ENCODE data around the gene ZDHHC21. TPM values are rescaled to one million over a fixed set of nuclear protein-coding genes. Genes with fewer than 3 reads are reported as not detected.
A peak's percentile ranks its signal among the peaks of the same experiment; 100 is the strongest.

The ZDHHC21 gene
- total and polyA plus RNA-seq, 2 of the 8 experiments (the other 6 are each of a cell fraction or from before 2014, with no cell fraction given), result 1.9 to 6.0 TPM

- TF ChIP-seq NRF1 (IDR thresholded peaks at IDR 0.05; ENCODE audit: low read depth, low read length) (no peak), GTF2F1 (IDR thresholded peaks at IDR 0.05; ENCODE audit: borderline replicate concordance, low read depth, low read length) (no peak), TAF7 (optimal IDR thresholded peaks at IDR 0.05; ENCODE audit: borderline replicate concordance, low read depth, low read length) (no peak), KDM4A (IDR thresholded peaks at IDR 0.05; ENCODE audit: low read depth, low read length, severe bottlenecking) (no peak), CTBP2 (IDR thresholded peaks at IDR 0.05; ENCODE audit: borderline replicate concordance, insufficient read depth, insufficient read length, low read length) (no peak), BCL11A (IDR thresholded peaks at IDR 0.05; ENCODE audit: low read depth in 2 of 2, low read length in 2 of 2) (no peak), CHD1 (IDR thresholded peaks at IDR 0.05; ENCODE audit: low read depth, low read length) (no peak), RXRA (IDR thresholded peaks at IDR 0.05; ENCODE audit: insufficient read depth, low read depth, low read length) (no peak), JUND (IDR thresholded peaks at IDR 0.05; ENCODE audit: low read length) (peak; percentile 65; the same call in 1 of the 2 replicates), NANOG (IDR thresholded peaks at IDR 0.05; ENCODE audit: insufficient read depth, low read depth, low read length, poor library complexity, severe bottlenecking) (peak; percentile 92), RFX5 (IDR thresholded peaks at IDR 0.05; ENCODE audit: borderline replicate concordance, low read depth, low read length) (no peak), BACH1 (IDR thresholded peaks at IDR 0.05; ENCODE audit: low read length) (no peak), E2F6 (IDR thresholded peaks at IDR 0.05) (0 out of 2 replicates have a peak, but pooled peaks have one; percentile 35)
These were observed 29.3 kb upstream of the ZDHHC21 start, which contains the start of gene CER1 (continued) for GRCh38 chr9:14722391-14723035.
